Neuronal stem cell (in vitro differentiated cells): Measurements from ENCODE around the gene TSPAN2.

Experiments
- DNase-seq: peaks from one replicate; pipeline ENCODE4 v3.0.0-alpha.2; 2013; ENCODE audit warnings: low spot score
- H2AFZ ChIP-seq: one replicate; pipeline ENCODE4 v1.6.1; 2013; ENCODE audit warnings: mild to moderate bottlenecking, low read length, inconsistent platforms
- H2AK5ac ChIP-seq: 2 replicates; pipeline ENCODE4 v1.6.1; 2013; ENCODE audit warnings: low read depth, mild to moderate bottlenecking, inconsistent platforms, low read length, moderate library complexity, mixed read lengths
- H2BK120ac ChIP-seq: 2 replicates; pipeline ENCODE4 v1.6.1; 2013; ENCODE audit warnings: low read depth, mild to moderate bottlenecking, inconsistent platforms, low read length, moderate library complexity, mixed read lengths
- H2BK12ac ChIP-seq: one replicate; pipeline ENCODE4 v1.6.1; 2013; ENCODE audit warnings: low read length, inconsistent platforms
- H2BK15ac ChIP-seq: 2 replicates; pipeline ENCODE4 v1.6.1; 2013; ENCODE audit warnings: mild to moderate bottlenecking, low read length, inconsistent platforms, mixed read lengths
- H2BK5ac ChIP-seq: one replicate; pipeline ENCODE4 v1.6.1; 2013; ENCODE audit warnings: inconsistent platforms, mild to moderate bottlenecking, low read length, moderate library complexity
- H3K14ac ChIP-seq: one replicate; pipeline ENCODE4 v1.6.1; 2013; ENCODE audit warnings: low read length, inconsistent platforms
- H3K18ac ChIP-seq: 2 replicates; pipeline ENCODE4 v1.6.1; 2013; ENCODE audit warnings: low read length, inconsistent platforms
- H3K23ac ChIP-seq: 2 replicates; pipeline ENCODE4 v1.6.1; 2013; ENCODE audit warnings: low read depth, mild to moderate bottlenecking, mixed read lengths, low read length, inconsistent platforms; ENCODE audit not compliant: poor library complexity
- H3K27ac ChIP-seq: replicated peaks from 3 replicates; pipeline ENCODE4 v1.5.1; 2013; ENCODE audit warnings: low read length, inconsistent platforms
- H3K27me3 ChIP-seq, 3 experiments: 2 replicates each; pipeline ENCODE4 v1.6.1; 2013; ENCODE audit warnings: low read length in 3 of 3, mild to moderate bottlenecking in 2 of 3, inconsistent platforms in 1 of 3, low read depth in 1 of 3, mixed read lengths in 1 of 3, moderate library complexity in 1 of 3; ENCODE audit not compliant: control insufficient read depth in 3 of 3, insufficient read depth in 3 of 3
- H3K36me3 ChIP-seq, 2 donors: replicated peaks in 1 of 2; 2 replicates each; pipeline ENCODE4 v1.6.1; 2013; ENCODE audit warnings: low read length in 2 of 2; ENCODE audit not compliant: control insufficient read depth in 2 of 2, insufficient read depth in 2 of 2
- H3K4ac ChIP-seq: 2 replicates; pipeline ENCODE4 v1.6.1; 2013; ENCODE audit warnings: inconsistent platforms, mild to moderate bottlenecking, low read length, moderate library complexity
- H3K4me1 ChIP-seq, 2 donors: 1 replicate in 1 of 2; 2 replicates in 1 of 2; pipeline ENCODE4 v1.6.1; 2013; ENCODE audit warnings: low read length in 2 of 2, low read depth in 1 of 2; ENCODE audit not compliant: control insufficient read depth in 2 of 2, insufficient read depth in 1 of 2
- H3K4me2 ChIP-seq: one replicate; pipeline ENCODE4 v1.6.1; 2013; ENCODE audit warnings: mild to moderate bottlenecking, low read length, inconsistent platforms; ENCODE audit not compliant: insufficient read depth, poor library complexity, severe bottlenecking
- H3K4me3 ChIP-seq, 2 donors: 2 replicates each; pipeline ENCODE4 v1.5.1; 2013; ENCODE audit warnings: low read length in 2 of 2, mild to moderate bottlenecking in 2 of 2, inconsistent platforms in 1 of 2, moderate library complexity in 1 of 2
- H3K79me1 ChIP-seq: one replicate; pipeline ENCODE4 v1.6.1; 2013; ENCODE audit warnings: low read depth, mild to moderate bottlenecking, inconsistent platforms, low read length, moderate library complexity
- H3K9ac ChIP-seq: one replicate; pipeline ENCODE4 v1.6.1; 2013; ENCODE audit warnings: mild to moderate bottlenecking, low read depth, low read length, inconsistent platforms; ENCODE audit not compliant: poor library complexity
- H3K9me3 ChIP-seq, 2 donors: replicated peaks in 1 of 2; 2 replicates each; pipeline versions ENCODE3 to v1.6.1; 2013; ENCODE audit warnings: low read length in 2 of 2, mild to moderate bottlenecking in 2 of 2, inconsistent platforms in 1 of 2, low read depth in 1 of 2, mixed read lengths in 1 of 2, moderate library complexity in 1 of 2; ENCODE audit not compliant: control insufficient read depth in 2 of 2, insufficient read depth in 1 of 2
- H4K8ac ChIP-seq: one replicate; pipeline ENCODE4 v1.6.1; 2013; ENCODE audit warnings: low read depth, mild to moderate bottlenecking, inconsistent platforms, low read length, moderate library complexity
- H4K91ac ChIP-seq: one replicate; pipeline ENCODE4 v1.6.1; 2013; ENCODE audit warnings: low read length, low read depth, mild to moderate bottlenecking, inconsistent platforms; ENCODE audit not compliant: poor library complexity
- WGBS, 2 donors: extraction: QIAGEN DNeasy Blood & Tissue Kit; methylation state at CpG; one replicate each; pipeline ENCODE4 v1.1.7; 2013; ENCODE audit warnings: missing lambda C conversion rate in 2 of 2, mixed read lengths in 1 of 2; ENCODE audit not compliant: insufficient read length in 2 of 2, insufficient replicate concordance in 1 of 2; ENCODE audit errors: extremely low coverage in 2 of 2; 5-methylcytosine and 5-hydroxymethylcytosine counted together

The TSPAN2 gene

DNA sequence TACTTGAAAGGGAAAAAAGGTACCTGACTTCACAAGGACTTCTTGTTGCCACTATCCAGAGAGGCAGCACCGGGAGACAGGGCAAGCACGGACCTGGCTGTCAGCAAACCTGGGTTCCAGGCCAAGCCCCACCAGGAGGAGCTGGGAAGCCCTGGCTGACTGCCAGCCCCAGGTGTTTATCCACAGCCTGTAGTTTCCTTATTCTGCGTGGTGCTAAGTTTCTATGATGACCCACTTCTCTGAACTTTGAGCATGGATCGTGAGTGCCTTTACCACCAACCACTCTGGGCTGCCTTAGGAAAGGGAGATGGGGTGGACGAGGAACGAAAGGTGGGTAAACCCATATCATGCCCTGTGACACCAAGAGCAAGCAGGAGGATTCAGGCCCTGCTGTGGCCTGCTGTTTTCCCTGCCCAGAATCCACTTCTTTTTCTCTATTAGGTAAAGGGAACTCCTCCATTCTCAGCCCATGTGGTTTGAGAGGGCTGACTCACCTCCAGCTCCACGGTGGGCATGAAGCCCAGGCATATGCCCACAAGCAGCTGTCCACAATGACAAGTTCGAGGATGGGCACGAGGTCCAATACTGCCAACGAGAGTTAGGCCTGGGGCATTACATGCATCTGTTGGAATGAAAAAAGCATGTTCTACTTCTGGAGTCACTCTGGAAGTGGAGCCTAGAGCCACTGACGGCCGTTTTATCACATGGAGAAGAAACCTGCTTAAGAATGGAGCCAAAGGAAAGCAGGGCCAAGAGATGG is 20.3 kb downstream of the TSPAN2 start:
- Histone ChIP-seq H3K4ac (no peak overlapping the region), H3K9ac (no peak overlapping the region), H2AK5ac (no peak overlapping the region), H3K9me3 (no peaks in the 10 kb centered on the region), H4K8ac (no peak overlapping the region), H2BK120ac (no peak overlapping the region), H2BK15ac (peak overlapping the region; percentile 31), H3K27me3 (no peaks in the 10 kb centered on the region), H3K23ac (no peak overlapping the region), H2BK5ac (no peak overlapping the region), H3K36me3 (peaks cover 0 to 4% of the 10 kb centered on the region in 2 donors), H3K4me1 (peaks cover 0 to 19% of the 10 kb centered on the region in 2 donors), H3K27ac (no peak overlapping the region), H3K18ac (peak overlapping the region; percentile 50), H3K79me1 (no peaks in the 10 kb centered on the region), H4K91ac (no peak overlapping the region), H2BK12ac (no peak overlapping the region), H3K14ac (no peak overlapping the region), H2AFZ (no peak overlapping the region), H3K4me2 (no peak overlapping the region), H3K4me3 (no peak overlapping the region)
- WGBS, 2 donors: no CpG with 5 or more reads among the region's 12 CpGs
- no peak for DNase-seq

DNA sequence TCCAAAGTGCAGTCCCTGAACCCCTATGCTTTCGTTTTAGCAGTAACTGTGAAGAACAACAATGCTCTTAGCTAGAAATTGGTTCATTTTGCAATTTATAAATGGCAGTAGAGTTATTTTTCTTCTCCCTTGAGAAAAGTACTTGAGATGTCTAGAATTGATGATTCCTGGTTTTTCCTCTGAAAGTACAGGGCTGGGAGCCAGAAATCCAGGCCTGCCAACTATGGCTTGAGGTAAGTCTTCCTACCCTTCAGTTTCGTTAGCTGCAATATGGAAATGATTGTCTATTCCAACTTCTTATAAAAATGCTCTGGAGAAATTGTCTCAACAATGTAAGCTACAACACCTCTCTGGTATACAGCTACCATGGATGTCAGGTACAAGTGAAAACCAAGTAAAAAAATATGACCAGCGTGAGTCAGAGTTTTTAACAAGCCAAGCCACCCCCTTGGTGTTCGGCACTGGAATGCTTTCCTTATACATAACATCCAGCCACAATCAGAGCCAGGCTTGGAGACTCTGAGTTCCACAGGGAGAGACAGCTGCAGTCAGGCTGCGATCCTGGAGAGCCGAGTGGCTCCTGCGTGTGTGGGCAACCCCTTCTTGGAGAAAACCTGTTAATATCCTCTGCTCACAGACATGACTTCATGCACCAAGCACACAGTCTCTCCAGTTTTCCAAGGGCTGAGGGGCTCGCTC is 22.0 kb downstream of the TSPAN2 start:
- H2AFZ ChIP-seq: no peak overlapping the region
- no peak overlapping the region for H2AK5ac ChIP-seq
- no peak overlapping the region for H3K4me2 ChIP-seq
- H3K18ac ChIP-seq: no peak overlapping the region
- no CpG with 5 or more reads among the region's 8 CpGs for WGBS, 2 donors
- H2BK5ac ChIP-seq: no peak overlapping the region
- H3K14ac ChIP-seq: no peak overlapping the region
- H3K27ac ChIP-seq: no peak overlapping the region
- no peak overlapping the region for H2BK15ac ChIP-seq
- no peak overlapping the region for H3K9ac ChIP-seq
- H2BK12ac ChIP-seq: no peak overlapping the region
- H3K79me1 ChIP-seq: no peaks in the 10 kb centered on the region
- no peaks in the 10 kb centered on the region for H3K27me3 ChIP-seq
- H3K4ac ChIP-seq: no peak overlapping the region
- no peak overlapping the region for H3K4me3 ChIP-seq
- H3K4me1 ChIP-seq: peaks cover 0 to 11% of the 10 kb centered on the region in 2 donors
- peaks cover 0 to 4% of the 10 kb centered on the region in 2 donors for H3K36me3 ChIP-seq
- no peak overlapping the region for H3K23ac ChIP-seq
- H4K8ac ChIP-seq: no peak overlapping the region
- DNase-seq: no peak
- H4K91ac ChIP-seq: no peak overlapping the region
- no peaks in the 10 kb centered on the region for H3K9me3 ChIP-seq
- H2BK120ac ChIP-seq: no peak overlapping the region

DNA sequence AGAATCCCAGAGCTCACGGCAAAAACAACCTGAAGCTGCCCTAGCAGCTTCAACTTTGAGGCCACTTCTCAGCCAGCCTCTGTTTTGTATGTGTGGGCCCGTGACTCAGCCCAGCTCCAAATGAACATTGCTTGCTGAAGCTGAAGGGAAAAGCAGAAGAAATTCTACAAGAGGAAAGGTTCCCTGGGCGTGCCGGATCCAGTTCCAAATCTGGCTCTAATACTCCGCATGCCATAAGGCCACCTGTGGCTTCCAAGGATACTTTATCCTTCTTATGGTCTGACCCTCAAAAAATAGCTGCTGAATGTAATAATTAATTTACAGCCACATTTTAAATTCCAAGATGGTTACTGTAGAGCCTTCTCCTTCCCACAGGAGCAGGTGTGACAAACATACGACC is 24.3 kb downstream of the TSPAN2 start:
- Histone ChIP-seq H3K14ac (no peak overlapping the region), H2AK5ac (no peak overlapping the region), H2BK12ac (no peak overlapping the region), H4K91ac (no peak overlapping the region), H3K9ac (no peak overlapping the region), H3K23ac (no peak overlapping the region), H3K27me3 (no peaks in the 10 kb centered on the region), H3K18ac (no peak overlapping the region), H3K4me1 (no peaks in the 10 kb centered on the region), H3K36me3 (peaks cover 0 to 4% of the 10 kb centered on the region in 2 donors), H2AFZ (no peak overlapping the region), H3K4me2 (no peak overlapping the region), H3K27ac (no peak overlapping the region), H3K9me3 (no peaks in the 10 kb centered on the region), H3K4ac (no peak overlapping the region), H2BK15ac (no peak overlapping the region), H2BK5ac (no peak overlapping the region), H3K79me1 (no peaks in the 10 kb centered on the region), H4K8ac (no peak overlapping the region), H2BK120ac (no peak overlapping the region), H3K4me3 (no peak overlapping the region)
- WGBS, 2 donors: no CpG with 5 or more reads among the region's 6 CpGs
- no peak for DNase-seq

DNA sequence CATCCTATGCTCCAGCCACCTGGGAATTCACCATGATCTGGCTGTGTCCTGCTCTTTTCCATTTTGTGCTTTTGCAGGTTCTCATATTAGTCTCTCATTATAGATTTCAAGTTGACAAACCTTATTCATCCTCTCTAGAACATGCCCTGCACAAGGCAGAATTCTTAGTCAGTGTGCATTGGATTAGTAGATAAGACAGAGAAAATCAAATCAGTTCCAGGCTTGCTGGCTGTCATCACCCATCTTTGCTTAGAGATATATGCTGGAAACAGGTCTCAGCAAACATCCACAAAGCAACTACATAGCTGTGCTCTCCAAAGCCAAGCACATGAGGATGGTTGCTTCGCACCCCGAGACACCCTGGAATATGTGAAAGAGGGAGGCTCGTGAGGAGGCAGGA is 24.8 kb downstream of the TSPAN2 start:
- no peaks in the 10 kb centered on the region for H3K9me3 ChIP-seq
- no CpG with 5 or more reads among the region's 3 CpGs for WGBS, 2 donors
- H2AFZ ChIP-seq: no peak overlapping the region

More for the DNA sequence above, 24.8 kb downstream of the TSPAN2 start:
- no peak overlapping the region for H2BK12ac ChIP-seq
- no peaks in the 10 kb centered on the region for H3K4me1 ChIP-seq
- no peak for DNase-seq
- no peaks in the 10 kb centered on the region for H3K79me1 ChIP-seq
- H3K4ac ChIP-seq: no peak overlapping the region
- H3K23ac ChIP-seq: no peak overlapping the region
- no peak overlapping the region for H4K91ac ChIP-seq
- H3K14ac ChIP-seq: no peak overlapping the region
- H4K8ac ChIP-seq: no peak overlapping the region
- H3K18ac ChIP-seq: no peak overlapping the region
- H2BK15ac ChIP-seq: no peak overlapping the region
- no peak overlapping the region for H2BK5ac ChIP-seq
- H3K36me3 ChIP-seq: peaks cover 0 to 4% of the 10 kb centered on the region in 2 donors
- no peak overlapping the region for H3K27ac ChIP-seq
- H3K9ac ChIP-seq: no peak overlapping the region
- no peak overlapping the region for H2AK5ac ChIP-seq
- H3K4me2 ChIP-seq: no peak overlapping the region
- H3K27me3 ChIP-seq: no peaks in the 10 kb centered on the region
- H3K4me3 ChIP-seq: no peak overlapping the region
- H2BK120ac ChIP-seq: no peak overlapping the region
